GM23338 (cell line): ENCODE results near the gene SHANK2. TPM values are rescaled to one million over a fixed set of nuclear protein-coding genes. Genes with fewer than 3 reads are reported as not detected.

Experiments used
- ATAC-seq: fragments of 200-7000 bp; cut with Tn5 transposase; 3 replicates; pipeline ENCODE4 v1.9.1; 2020
- DNase-seq: peaks from one replicate; pipeline ENCODE4 v3.0.0-alpha.2; 2015; ENCODE audit warnings: low spot score
- H2AFZ ChIP-seq: fragments of 200-600 bp; sonication (generic); 2 replicates; pipeline ENCODE4 v1.8.0; 2016; ENCODE audit warnings: antibody characterized with exemption, mild to moderate bottlenecking, moderate library complexity
- H3F3A ChIP-seq: fragments of 200-600 bp; sonication (generic); replicated peaks from 2 replicates; pipeline ENCODE4 v1.8.0; 2017; ENCODE audit warnings: antibody characterized with exemption, mixed run types, low read depth
- H3K27ac ChIP-seq: fragments of 200-600 bp; sonication (generic); 2 replicates; pipeline ENCODE4 v1.6.1; 2016; ENCODE audit warnings: low read depth
- H3K27me3 ChIP-seq: fragments of 200-600 bp; sonication (generic); 2 replicates; pipeline ENCODE4 v1.8.0; 2016; ENCODE audit warnings: mild to moderate bottlenecking, mixed run types, moderate library complexity; ENCODE audit not compliant: insufficient read depth
- H3K36me3 ChIP-seq: fragments of 200-600 bp; sonication (generic); 2 replicates; pipeline ENCODE4 v1.8.0; 2016; ENCODE audit warnings: mild to moderate bottlenecking; ENCODE audit not compliant: insufficient read depth
- H3K4me1 ChIP-seq: fragments of 200-600 bp; sonication (generic); 2 replicates; pipeline ENCODE4 v1.8.0; 2016; ENCODE audit warnings: mild to moderate bottlenecking, moderate library complexity; ENCODE audit not compliant: insufficient read depth
- H3K4me2 ChIP-seq: fragments of 200-600 bp; sonication (generic); 2 replicates; pipeline ENCODE4 v1.7.1; 2017; ENCODE audit warnings: mixed run types
- H3K4me3 ChIP-seq: fragments of 200-600 bp; sonication (generic); 2 replicates; pipeline ENCODE4 v1.6.1; 2016; ENCODE audit warnings: mixed run types
- H3K79me2 ChIP-seq: fragments of 200-600 bp; sonication (generic); replicated peaks from 2 replicates; pipeline ENCODE4 v1.8.0; 2017; ENCODE audit warnings: mild to moderate bottlenecking; ENCODE audit not compliant: insufficient read depth
- H3K9me2 ChIP-seq: fragments of 200-600 bp; sonication (generic); 2 replicates; pipeline ENCODE4 v1.8.0; 2017; ENCODE audit not compliant: insufficient read depth
- H4K20me1 ChIP-seq: fragments of 200-600 bp; sonication (generic); replicated peaks from 2 replicates; pipeline ENCODE4 v1.8.0; 2017; ENCODE audit warnings: mild to moderate bottlenecking; ENCODE audit not compliant: insufficient read depth
- H3K27ac Mint-ChIP-seq: 2 replicates; pipeline ENCODE4 v1.8.0; 2020; ENCODE audit warnings: inconsistent platforms, mild to moderate bottlenecking, moderate library complexity, mixed read lengths
- H3K27me3 Mint-ChIP-seq: 3 replicates; pipeline ENCODE4 v1.8.0; 2022; ENCODE audit warnings: low read depth, mild to moderate bottlenecking, moderate library complexity, mixed read lengths, inconsistent platforms; ENCODE audit not compliant: insufficient read depth, poor library complexity
- H3K36me3 Mint-ChIP-seq: 3 replicates; pipeline ENCODE4 v1.8.0; 2021; ENCODE audit warnings: low read depth, mild to moderate bottlenecking, inconsistent platforms, moderate library complexity, mixed read lengths
- H3K4me1 Mint-ChIP-seq: 3 replicates; pipeline ENCODE4 v1.8.0; 2020; ENCODE audit warnings: mild to moderate bottlenecking, inconsistent platforms, mixed read lengths
- H3K4me3 Mint-ChIP-seq: 3 replicates; pipeline ENCODE4 v1.8.0; 2021; ENCODE audit warnings: moderate library complexity, mild to moderate bottlenecking, inconsistent platforms, mixed read lengths
- H3K9me3 Mint-ChIP-seq: 3 replicates; pipeline ENCODE4 v1.8.0; 2020; ENCODE audit warnings: moderate library complexity, mild to moderate bottlenecking, inconsistent platforms, mixed read lengths
- CREB1 ChIP-seq: fragments of 250-450 bp; sonication (Bioruptor Pico); IDR thresholded peaks from 2 replicates; pipeline ENCODE4 v1.5.0; 2020; ENCODE audit warnings: low read depth, mild to moderate bottlenecking, moderate library complexity
- CTCF ChIP-seq, 2 experiments: fragments of 200-600 bp in 1 of 2; sonication (generic) in 1 of 2; conservative IDR thresholded peaks; 2 replicates each; pipeline versions ENCODE4 v1.5.1 to v1.6.1; 2016 to 2017; ENCODE audit warnings: antibody characterized with exemption in 2 of 2, low read depth in 2 of 2, mild to moderate bottlenecking in 2 of 2, moderate library complexity in 1 of 2
- EZH2 ChIP-seq: fragments of 200-600 bp; sonication (generic); IDR thresholded peaks from one replicate; pipeline ENCODE4 v1.8.0; 2017; ENCODE audit warnings: antibody characterized with exemption, mild to moderate bottlenecking, low read depth; ENCODE audit not compliant: unreplicated experiment
- EZH2phosphoT487 ChIP-seq: fragments of 200-600 bp; sonication (generic); IDR thresholded peaks from one replicate; pipeline ENCODE4 v1.8.1; 2018; ENCODE audit warnings: antibody characterized with exemption; ENCODE audit not compliant: unreplicated experiment
- JUNB ChIP-seq: IDR thresholded peaks from one replicate; pipeline ENCODE4 v1.6.1; 2016; ENCODE audit warnings: antibody characterized with exemption; ENCODE audit not compliant: unreplicated experiment
- STAT1 ChIP-seq: IDR thresholded peaks from one replicate; pipeline ENCODE4 v1.6.1; 2016; ENCODE audit warnings: antibody characterized with exemption; ENCODE audit not compliant: unreplicated experiment
- ZNF114 ChIP-seq: fragments of 250-450 bp; sonication (Bioruptor Pico); IDR thresholded peaks from 2 replicates; pipeline ENCODE4 v1.5.0; 2020; ENCODE audit warnings: mild to moderate bottlenecking, moderate library complexity
- ZNF331 ChIP-seq: fragments of 250-450 bp; sonication (Bioruptor Pico); IDR thresholded peaks from 2 replicates; pipeline ENCODE4 v1.5.0; 2020; ENCODE audit warnings: low read depth, mild to moderate bottlenecking, moderate library complexity
- polyA plus RNA-seq: library from polyadenylated mRNA; unstranded; fragments of >200 nt; fragmentation: Nextera tagmentation; extraction: Ambion mirVana; gene quantifications from 2 replicates; pipeline ENCODE4 v1.2.1, GENCODE V29; 2016
- total RNA-seq: library from RNA; depleted of rRNA; stranded (reverse); fragments of >200 nt; shearing (Covaris generic); gene quantifications from 2 replicates; pipeline ENCODE4 v1.2.3, GENCODE V29; 2014
- TF ChIP-seq, protein P1 (sequence below): IDR thresholded peaks from one replicate; pipeline ENCODE4 v1.6.1; 2018; ENCODE audit warnings: antibody characterized with exemption; ENCODE audit not compliant: unreplicated experiment
- TF ChIP-seq, protein P2 (sequence below): IDR thresholded peaks from 2 replicates; pipeline ENCODE4 v1.6.1; 2016; ENCODE audit warnings: antibody characterized with exemption

SHANK2 gene
- total and polyA plus RNA-seq, 2 experiments from 2014 or later = 22.0 to 81.4 TPM

DNA sequence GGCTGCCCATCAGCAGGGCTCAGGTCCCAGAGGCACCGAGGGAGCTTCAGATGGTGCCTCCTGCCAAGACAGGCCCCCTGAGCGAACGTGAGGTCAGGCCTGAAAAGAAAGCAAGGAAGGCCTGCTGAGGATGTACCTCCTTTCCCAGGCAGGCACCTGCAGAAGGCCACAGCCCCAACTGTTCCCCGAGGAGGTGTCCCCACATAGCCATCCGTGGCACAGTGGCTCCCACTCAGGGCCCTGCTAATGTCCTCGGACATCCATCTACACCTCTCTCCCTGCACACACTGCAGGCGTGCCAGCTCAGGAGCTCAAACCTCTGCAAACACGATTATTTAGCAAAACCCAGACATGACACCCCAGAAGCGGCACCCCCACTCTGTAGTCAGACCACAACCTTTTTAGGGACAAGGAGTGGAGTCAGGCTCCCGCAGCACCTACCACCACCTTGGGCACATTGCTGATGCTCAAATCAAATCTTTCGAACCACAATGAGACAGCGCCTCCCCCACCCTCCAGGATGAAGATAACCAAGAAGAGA is 36.9 kb downstream of the SHANK2 start (continued):
- no peak for TF ChIP-seq CTCF (conservative IDR thresholded peaks at IDR 0.05; ENCODE audit: low read depth in 2 of 2)
- no peak for TF ChIP-seq ZNF331 (CRISPR knock-in tag)
- TF ChIP-seq, protein P1, sequence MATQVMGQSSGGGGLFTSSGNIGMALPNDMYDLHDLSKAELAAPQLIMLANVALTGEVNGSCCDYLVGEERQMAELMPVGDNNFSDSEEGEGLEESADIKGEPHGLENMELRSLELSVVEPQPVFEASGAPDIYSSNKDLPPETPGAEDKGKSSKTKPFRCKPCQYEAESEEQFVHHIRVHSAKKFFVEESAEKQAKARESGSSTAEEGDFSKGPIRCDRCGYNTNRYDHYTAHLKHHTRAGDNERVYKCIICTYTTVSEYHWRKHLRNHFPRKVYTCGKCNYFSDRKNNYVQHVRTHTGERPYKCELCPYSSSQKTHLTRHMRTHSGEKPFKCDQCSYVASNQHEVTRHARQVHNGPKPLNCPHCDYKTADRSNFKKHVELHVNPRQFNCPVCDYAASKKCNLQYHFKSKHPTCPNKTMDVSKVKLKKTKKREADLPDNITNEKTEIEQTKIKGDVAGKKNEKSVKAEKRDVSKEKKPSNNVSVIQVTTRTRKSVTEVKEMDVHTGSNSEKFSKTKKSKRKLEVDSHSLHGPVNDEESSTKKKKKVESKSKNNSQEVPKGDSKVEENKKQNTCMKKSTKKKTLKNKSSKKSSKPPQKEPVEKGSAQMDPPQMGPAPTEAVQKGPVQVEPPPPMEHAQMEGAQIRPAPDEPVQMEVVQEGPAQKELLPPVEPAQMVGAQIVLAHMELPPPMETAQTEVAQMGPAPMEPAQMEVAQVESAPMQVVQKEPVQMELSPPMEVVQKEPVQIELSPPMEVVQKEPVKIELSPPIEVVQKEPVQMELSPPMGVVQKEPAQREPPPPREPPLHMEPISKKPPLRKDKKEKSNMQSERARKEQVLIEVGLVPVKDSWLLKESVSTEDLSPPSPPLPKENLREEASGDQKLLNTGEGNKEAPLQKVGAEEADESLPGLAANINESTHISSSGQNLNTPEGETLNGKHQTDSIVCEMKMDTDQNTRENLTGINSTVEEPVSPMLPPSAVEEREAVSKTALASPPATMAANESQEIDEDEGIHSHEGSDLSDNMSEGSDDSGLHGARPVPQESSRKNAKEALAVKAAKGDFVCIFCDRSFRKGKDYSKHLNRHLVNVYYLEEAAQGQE = no peak
- TF ChIP-seq, protein P2, sequence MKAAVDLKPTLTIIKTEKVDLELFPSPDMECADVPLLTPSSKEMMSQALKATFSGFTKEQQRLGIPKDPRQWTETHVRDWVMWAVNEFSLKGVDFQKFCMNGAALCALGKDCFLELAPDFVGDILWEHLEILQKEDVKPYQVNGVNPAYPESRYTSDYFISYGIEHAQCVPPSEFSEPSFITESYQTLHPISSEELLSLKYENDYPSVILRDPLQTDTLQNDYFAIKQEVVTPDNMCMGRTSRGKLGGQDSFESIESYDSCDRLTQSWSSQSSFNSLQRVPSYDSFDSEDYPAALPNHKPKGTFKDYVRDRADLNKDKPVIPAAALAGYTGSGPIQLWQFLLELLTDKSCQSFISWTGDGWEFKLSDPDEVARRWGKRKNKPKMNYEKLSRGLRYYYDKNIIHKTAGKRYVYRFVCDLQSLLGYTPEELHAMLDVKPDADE = no peak
- no peak for TF ChIP-seq JUNB
- TF ChIP-seq EZH2phosphoT487 = no peak
- no peak for TF ChIP-seq CREB1 (CRISPR knock-in tag)
- TF ChIP-seq ZNF114 (CRISPR knock-in tag) = no peak
- TF ChIP-seq EZH2 = no peak

DNA sequence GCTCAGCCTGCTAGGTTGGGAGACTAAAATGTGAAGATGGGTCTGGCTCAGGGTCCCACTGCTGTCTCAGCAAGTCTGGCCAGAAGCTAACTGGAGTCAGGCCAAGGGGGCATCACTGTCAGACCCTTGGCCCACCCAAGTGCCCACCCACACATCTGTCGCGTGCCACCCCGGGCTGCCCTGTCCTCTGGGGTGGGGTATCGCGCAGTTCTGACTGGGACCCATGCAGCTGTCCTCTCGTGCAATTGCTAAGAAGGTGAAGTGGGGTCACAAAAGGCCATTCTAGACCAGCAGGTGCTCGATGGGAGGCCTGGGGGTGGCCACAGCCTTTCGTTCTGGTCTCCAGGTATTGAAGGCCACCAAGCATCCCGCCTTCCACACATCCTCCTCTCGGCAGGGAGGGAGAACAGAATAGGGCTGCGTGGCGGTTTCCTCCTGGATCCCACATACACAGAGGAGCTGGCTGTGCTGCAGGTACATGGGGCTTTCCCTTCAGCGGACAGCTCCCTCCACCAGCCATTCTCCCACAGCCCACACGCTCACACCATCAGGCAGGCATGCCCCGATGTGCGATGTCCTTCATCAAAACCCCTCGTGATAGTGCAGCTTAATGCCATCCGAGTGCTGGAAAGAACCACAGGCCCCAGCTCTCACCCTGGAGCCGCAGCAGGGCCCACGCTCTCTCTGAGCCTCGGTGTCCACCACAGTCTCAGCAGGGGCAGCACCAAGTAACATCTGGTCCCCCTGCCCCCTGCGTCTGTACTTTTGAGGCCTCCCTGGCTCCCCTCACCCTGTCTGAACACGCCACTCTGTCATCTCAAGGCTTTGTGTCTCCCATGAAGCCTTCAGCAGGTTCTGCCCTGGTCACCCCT is 37.6 kb downstream of the SHANK2 start:
- H2AFZ ChIP-seq = no peak overlapping the region
- no peak overlapping the region for H3K4me3 ChIP-seq
- Mint-ChIP-seq H3K27ac (no peak overlapping the region), H3K4me1 (peaks cover 37% of the 10 kb centered on the region), H3K4me3 (no peak overlapping the region), H3K9me3 (no peaks in the 10 kb centered on the region), H3K27me3 (peaks cover 8% of the 10 kb centered on the region), H3K36me3 (peaks cover 38% of the 10 kb centered on the region)
- no peaks in the 10 kb centered on the region for H3K9me2 ChIP-seq
- DNase-seq (no peak), ATAC-seq (peak; percentile 38)
- H3K4me2 ChIP-seq = no peak overlapping the region
- TF ChIP-seq, protein P1 = no peak
- TF ChIP-seq, protein P2 = no peak
- TF ChIP-seq CTCF (conservative IDR thresholded peaks at IDR 0.05; ENCODE audit: low read depth in 2 of 2) (no peak), CREB1 (CRISPR knock-in tag) (no peak), JUNB (no peak), EZH2phosphoT487 (no peak), EZH2 (no peak), STAT1 (no peak), ZNF331 (CRISPR knock-in tag) (no peak), ZNF114 (CRISPR knock-in tag) (no peak)
- peaks cover 89% of the 10 kb centered on the region for H3K79me2 ChIP-seq
- no peaks in the 10 kb centered on the region for H3K27me3 ChIP-seq
- H3F3A ChIP-seq = no peaks in the 10 kb centered on the region
- H3K4me1 ChIP-seq = peaks cover 5% of the 10 kb centered on the region; the same call in 1 of the 2 replicates
- H3K27ac ChIP-seq = no peak overlapping the region
- no peaks in the 10 kb centered on the region for H3K36me3 ChIP-seq
- peaks cover 24% of the 10 kb centered on the region for H4K20me1 ChIP-seq
